ENCODE results near the gene FGF8. TPM values are rescaled to one million over a fixed set of nuclear protein-coding genes. Genes with fewer than 3 reads are reported as not detected.

The FGF8 gene
- total RNA-seq, 1 experiment from 2014 or later, result not detected

DNA sequence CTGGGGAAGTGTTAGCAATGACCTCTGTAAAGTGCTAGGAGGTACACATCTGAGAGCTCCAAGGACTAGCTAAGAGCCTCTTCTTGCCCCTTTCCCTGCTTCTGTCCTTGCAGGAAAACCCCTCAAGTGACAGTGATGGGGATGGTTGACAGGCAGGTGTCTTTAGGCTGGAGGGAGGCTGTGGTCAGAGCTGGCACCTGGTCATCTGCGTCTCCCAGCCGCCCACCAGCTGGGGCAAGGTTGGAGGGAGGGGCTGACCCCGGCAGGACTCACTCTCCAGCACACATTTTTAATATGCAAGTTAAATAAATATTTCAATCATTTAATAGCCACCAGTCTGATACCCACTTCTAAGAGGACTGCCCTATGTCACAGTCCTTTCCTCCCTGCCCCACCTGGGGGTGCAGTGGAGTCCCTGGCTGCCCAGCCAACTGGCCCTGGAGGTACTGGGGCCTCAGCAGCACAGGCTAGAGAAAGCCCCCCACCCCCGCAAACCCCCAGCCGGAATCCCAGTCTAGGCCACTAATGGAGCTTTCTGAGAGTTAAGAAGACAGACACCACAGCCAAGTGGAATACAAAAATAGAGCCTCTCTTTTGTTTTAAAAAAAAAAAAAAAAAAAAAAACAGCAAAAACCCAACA is 6.3 kb downstream of the FGF8 start:
- CTCF ChIA-PET, result interaction anchor here (0.7 kb wide), 1 partner anchor 26 kb away, joined by 10 read pairs; no protein-coding TSS in a partner anchor
- POLR2A ChIA-PET (ENCODE audit: unreplicated experiment), result no interaction called here
- BruUV-seq (replicated peaks), result no TSS peak

DNA sequence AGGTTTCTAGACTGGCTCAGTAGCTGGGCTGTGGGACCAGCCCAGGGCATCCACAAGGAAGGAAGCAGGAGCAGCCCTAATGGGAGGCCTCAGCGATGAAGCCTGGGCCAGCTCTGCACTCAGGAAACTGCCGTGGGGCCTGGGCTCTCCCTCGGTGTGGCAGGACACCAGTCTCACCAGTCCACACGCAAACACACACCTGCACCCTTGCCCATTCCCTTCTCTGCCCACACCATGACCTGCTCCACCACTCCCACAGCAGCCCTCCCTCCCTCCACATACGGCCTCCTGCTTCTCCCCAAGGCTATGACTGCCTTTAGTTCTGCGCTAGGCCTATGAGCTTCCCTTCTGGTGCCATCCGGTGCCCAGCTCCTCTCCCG is 7.1 kb downstream of the FGF8 start:
- Histone ChIP-seq H3K4me2 (no peak overlapping the region), H3K4me3 (no peak overlapping the region), H3K79me2 (ENCODE audit: low read depth) (no peaks in the 10 kb centered on the region), H2AFZ (no peak overlapping the region), H3K27ac (no peak overlapping the region), H3K27me3 (ENCODE audit: insufficient read depth, low read depth) (no peaks in the 10 kb centered on the region), H3F3A (ENCODE audit: insufficient read depth, low read depth) (no peaks in the 10 kb centered on the region), H4K20me1 (ENCODE audit: insufficient read depth) (no peaks in the 10 kb centered on the region), H3K36me3 (ENCODE audit: low read depth) (no peaks in the 10 kb centered on the region), H3K9me3 (ENCODE audit: insufficient read depth, low read depth) (no peaks in the 10 kb centered on the region), H3K4me1 (replicated peaks; ENCODE audit: insufficient read depth) (no peaks in the 10 kb centered on the region), H3K9me2 (ENCODE audit: insufficient read depth) (no peaks in the 10 kb centered on the region)
- TF ChIP-seq, protein P1, sequence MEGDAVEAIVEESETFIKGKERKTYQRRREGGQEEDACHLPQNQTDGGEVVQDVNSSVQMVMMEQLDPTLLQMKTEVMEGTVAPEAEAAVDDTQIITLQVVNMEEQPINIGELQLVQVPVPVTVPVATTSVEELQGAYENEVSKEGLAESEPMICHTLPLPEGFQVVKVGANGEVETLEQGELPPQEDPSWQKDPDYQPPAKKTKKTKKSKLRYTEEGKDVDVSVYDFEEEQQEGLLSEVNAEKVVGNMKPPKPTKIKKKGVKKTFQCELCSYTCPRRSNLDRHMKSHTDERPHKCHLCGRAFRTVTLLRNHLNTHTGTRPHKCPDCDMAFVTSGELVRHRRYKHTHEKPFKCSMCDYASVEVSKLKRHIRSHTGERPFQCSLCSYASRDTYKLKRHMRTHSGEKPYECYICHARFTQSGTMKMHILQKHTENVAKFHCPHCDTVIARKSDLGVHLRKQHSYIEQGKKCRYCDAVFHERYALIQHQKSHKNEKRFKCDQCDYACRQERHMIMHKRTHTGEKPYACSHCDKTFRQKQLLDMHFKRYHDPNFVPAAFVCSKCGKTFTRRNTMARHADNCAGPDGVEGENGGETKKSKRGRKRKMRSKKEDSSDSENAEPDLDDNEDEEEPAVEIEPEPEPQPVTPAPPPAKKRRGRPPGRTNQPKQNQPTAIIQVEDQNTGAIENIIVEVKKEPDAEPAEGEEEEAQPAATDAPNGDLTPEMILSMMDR (conservative IDR thresholded peaks at IDR 0.05), result no peak
- no peak for TF ChIP-seq EZH2 (IDR thresholded peaks at IDR 0.05; ENCODE audit: low read depth)
- ChIA-PET CTCF (no interaction called here), POLR2A (ENCODE audit: unreplicated experiment) (no interaction called here)
- DNase-seq, result no peak
- BruUV-seq (replicated peaks), result no TSS peak
- intact Hi-C loops (cut with micrococcal nuclease; ENCODE audit: unreplicated experiment), result no loop called here

More for the DNA sequence above, 6.3 kb downstream of the FGF8 start:
- no peaks in the 10 kb centered on the region for H3K4me1 ChIP-seq (replicated peaks; ENCODE audit: insufficient read depth)
- no peaks in the 10 kb centered on the region for H3F3A ChIP-seq (ENCODE audit: insufficient read depth, low read depth)
- no peak for DNase-seq
- H3K79me2 ChIP-seq (ENCODE audit: low read depth), result no peaks in the 10 kb centered on the region
- no peaks in the 10 kb centered on the region for H3K36me3 ChIP-seq (ENCODE audit: low read depth)
- no peaks in the 10 kb centered on the region for H3K9me3 ChIP-seq (ENCODE audit: insufficient read depth, low read depth)
- TF ChIP-seq, protein P1 (conservative IDR thresholded peaks at IDR 0.05), result no peak
- no peak for TF ChIP-seq EZH2 (IDR thresholded peaks at IDR 0.05; ENCODE audit: low read depth)
- intact Hi-C loops (cut with micrococcal nuclease; ENCODE audit: unreplicated experiment), result loop anchor here (10.0 kb wide), 1 partner anchor 75 kb away; the partner anchor contains the start of gene FBXW4
- no peak overlapping the region for H3K4me3 ChIP-seq
- H3K27ac ChIP-seq, result no peak overlapping the region
- no peak overlapping the region for H3K4me2 ChIP-seq
- H3K27me3 ChIP-seq (ENCODE audit: insufficient read depth, low read depth), result no peaks in the 10 kb centered on the region
- no peaks in the 10 kb centered on the region for H4K20me1 ChIP-seq (ENCODE audit: insufficient read depth)
- H2AFZ ChIP-seq, result no peak overlapping the region
- H3K9me2 ChIP-seq (ENCODE audit: insufficient read depth), result no peaks in the 10 kb centered on the region

DNA sequence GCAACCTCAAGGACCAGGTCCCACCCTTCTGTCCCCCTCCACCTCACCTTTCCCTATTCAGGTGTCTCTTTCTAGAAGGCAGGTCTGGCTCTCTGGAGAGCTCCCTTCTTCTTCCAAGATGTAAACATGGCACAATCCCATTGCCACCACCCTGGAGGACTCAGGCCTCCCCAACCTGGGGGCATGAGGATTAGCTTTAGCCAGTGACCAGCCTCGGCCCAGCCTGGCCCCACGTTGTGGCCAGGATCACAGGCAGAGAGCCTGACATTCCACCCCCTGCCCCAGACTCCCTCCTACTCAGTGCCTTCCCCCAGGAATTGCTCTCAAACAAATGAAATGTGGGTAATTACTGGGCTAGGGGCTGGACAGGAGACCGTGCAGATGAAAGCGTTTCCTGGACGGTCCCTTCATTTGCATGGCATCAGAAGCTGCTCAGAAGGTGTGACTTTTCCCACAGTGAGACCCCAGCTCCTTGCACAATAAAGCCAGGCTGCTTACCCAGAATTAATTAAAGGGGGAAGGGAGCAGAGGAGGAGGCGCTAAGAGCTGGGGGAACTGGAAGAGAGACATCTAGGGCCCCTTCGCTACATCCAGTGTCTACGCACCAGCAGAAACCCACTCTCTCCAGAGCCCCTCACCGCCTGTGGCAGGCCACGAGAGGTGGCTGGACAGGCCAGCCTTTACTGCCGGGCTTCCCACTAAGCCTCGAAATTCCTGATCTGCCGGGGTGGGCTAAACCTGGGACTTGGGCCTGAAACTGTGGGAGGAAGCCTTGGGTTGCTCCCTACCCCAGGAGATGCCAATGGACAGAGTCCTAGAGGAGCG is 7.7 kb downstream of the FGF8 start:
- no peaks in the 10 kb centered on the region for H4K20me1 ChIP-seq (ENCODE audit: insufficient read depth)
- H3K9me2 ChIP-seq (ENCODE audit: insufficient read depth), result no peaks in the 10 kb centered on the region
- BruUV-seq (replicated peaks), result no TSS peak
- H3K4me1 ChIP-seq (replicated peaks; ENCODE audit: insufficient read depth), result no peaks in the 10 kb centered on the region
- CTCF ChIA-PET, result no interaction called here
- intact Hi-C loops (cut with micrococcal nuclease; ENCODE audit: unreplicated experiment), result no loop called here
- no peaks in the 10 kb centered on the region for H3F3A ChIP-seq (ENCODE audit: insufficient read depth, low read depth)
- TF ChIP-seq, protein P1 (conservative IDR thresholded peaks at IDR 0.05), result no peak
- no peak for TF ChIP-seq EZH2 (IDR thresholded peaks at IDR 0.05; ENCODE audit: low read depth)
- no peak overlapping the region for H3K4me3 ChIP-seq
- H3K27ac ChIP-seq, result no peak overlapping the region
- H3K27me3 ChIP-seq (ENCODE audit: insufficient read depth, low read depth), result no peaks in the 10 kb centered on the region
- H2AFZ ChIP-seq, result no peak overlapping the region
- POLR2A ChIA-PET (ENCODE audit: unreplicated experiment), result no interaction called here
- no peaks in the 10 kb centered on the region for H3K9me3 ChIP-seq (ENCODE audit: insufficient read depth, low read depth)
- DNase-seq, result no peak
- H3K4me2 ChIP-seq, result no peak overlapping the region
- no peaks in the 10 kb centered on the region for H3K36me3 ChIP-seq (ENCODE audit: low read depth)
- H3K79me2 ChIP-seq (ENCODE audit: low read depth), result no peaks in the 10 kb centered on the region
